Measurements from ENCODE around the gene ZFP14.
A peak's percentile ranks its signal among the peaks of the same experiment; 100 is the strongest.

The ZFP14 gene

DNA sequence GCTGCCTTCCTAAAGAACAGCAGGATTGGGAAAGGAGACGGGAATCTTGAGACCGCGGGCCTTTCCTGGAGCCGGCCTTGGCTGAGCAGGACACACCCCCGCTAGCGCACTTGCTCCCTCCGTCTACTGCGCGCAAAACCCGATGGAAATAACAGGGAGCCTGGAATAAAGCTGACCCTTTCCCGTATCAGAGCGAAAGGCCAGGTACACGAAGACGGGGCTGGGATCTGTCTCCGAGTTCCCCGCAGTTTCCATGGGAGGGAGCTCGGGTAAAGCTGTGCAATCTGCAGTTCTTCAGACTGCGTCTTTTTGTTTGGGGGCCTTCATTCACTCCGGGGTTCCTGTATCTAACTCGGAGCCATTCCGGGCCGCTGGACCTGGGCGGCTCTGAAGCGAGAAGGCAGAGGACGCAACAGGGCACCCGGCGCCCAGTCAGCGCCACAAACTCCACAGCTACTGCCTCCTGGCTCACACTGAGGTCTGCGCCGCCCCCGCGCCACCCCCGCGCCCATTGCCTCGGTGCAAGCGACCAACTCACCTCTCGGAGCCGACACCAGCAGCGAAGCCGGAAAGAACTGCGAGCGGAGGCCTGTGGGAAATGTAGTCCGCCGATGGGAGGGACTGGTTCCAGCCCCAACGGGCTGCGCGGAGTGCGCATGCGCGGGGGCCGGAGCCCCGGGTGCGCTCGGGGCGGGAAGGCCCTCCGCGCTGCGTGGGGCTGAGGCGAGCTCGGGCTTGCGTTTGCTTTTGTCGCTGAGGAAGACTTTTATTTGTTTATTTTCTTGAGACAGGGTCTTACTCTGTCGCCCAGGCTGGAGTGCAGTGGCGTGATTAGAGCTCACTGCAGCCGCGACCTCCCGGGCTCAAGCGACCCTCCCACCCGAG, at the start of gene ZFP14:
Gene ZFP14, minus strand, starts transcription at position 577 of the 885 bp plus-strand sequence. CDS start 11,309 bp downstream, outside the sequence.
- peak; percentile 47 for DNase-seq

DNA sequence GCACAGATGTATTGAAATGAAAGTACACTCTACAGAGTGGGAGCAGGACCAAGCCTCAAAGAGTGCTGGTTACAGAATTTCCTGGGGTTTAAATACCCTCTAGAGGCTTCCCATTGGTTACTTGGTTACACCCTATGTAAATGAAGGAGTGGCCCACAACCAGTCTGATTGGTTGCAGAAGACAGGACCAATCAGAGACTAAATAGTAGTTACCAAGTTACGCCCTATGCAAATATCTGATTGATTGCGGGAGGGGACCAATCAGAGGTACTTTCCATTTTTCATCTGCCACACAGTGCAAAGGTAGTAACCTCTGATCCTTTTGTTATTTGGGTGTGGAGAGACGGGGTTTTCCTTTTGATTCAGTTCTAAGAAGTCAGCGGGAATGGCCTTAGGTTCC, 44.9 kb upstream of the ZFP14 start:
- DNase-seq = no peak

DNA sequence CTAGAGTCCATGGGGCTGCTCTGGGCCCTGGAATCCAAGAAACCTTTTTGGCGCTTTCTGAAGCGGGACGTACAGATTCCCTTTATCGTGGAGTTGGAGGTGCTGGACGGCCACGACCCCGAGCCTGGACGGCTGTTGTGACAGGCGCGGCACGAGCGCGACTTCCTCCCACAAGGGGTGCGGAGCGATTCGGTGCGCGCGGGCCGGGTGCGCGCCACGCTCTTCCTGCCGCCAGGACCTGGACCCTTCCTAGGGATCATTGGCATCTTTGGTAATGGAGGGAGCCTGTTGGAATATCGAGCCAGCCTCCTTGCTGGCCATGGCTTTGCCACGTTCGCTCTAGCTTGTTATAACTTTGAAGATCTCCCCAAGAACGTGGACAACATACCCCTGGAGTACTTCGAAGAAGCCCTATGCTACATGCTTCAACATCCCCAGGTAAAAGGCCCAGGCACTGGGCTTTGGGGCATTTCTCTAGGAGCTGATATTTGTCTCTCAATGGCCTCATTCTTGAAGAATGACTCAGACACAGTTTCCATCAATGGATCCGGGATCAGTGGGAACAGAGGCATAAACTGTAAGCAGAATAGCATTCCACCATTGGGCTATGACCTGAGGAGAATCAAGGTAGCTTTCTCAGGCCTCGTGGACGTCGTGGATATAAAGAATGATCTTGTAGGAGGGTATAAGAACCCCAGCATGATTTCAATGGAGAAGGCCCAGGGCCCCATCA, 42.9 kb upstream of the ZFP14 start:
- no peak for DNase-seq

DNA sequence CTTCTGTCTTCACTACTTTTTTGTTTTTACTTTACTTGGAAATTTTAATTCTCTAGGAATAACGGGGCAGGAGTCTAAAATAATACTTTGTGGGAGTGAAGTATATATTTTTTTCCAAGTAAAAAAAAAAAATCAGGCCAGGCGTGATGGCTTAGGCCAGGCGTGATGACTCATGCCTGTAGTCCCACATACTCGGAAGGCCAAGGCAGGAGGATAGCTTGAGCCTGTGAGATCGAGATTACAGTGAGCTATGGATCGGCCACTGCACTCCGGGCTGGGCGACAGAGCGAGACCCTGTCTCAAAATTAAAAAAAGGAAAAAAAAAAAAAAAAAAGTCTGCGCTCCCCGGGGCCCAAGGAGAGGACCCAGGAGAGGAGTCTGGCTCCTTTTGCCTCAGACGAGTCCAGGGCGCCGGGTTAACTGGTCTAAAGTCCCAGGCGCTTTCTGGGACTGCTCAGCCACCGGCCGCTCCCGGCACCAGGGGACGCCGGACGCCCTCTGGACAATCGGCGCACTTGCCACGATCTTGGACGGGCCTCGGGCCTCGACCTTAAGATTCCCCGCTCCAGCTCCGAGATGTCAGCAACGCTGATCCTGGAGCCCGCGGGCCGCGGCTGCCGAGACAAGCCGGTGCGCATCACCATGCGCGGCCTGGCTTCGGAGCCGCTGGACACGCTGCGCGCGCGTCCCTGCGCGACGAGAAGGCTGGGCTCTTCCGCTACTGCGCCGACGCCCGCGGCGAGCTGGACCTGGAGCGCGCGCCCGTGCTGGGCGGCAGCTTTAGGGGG, 42.2 kb upstream of the ZFP14 start:
- no peak for DNase-seq

DNA sequence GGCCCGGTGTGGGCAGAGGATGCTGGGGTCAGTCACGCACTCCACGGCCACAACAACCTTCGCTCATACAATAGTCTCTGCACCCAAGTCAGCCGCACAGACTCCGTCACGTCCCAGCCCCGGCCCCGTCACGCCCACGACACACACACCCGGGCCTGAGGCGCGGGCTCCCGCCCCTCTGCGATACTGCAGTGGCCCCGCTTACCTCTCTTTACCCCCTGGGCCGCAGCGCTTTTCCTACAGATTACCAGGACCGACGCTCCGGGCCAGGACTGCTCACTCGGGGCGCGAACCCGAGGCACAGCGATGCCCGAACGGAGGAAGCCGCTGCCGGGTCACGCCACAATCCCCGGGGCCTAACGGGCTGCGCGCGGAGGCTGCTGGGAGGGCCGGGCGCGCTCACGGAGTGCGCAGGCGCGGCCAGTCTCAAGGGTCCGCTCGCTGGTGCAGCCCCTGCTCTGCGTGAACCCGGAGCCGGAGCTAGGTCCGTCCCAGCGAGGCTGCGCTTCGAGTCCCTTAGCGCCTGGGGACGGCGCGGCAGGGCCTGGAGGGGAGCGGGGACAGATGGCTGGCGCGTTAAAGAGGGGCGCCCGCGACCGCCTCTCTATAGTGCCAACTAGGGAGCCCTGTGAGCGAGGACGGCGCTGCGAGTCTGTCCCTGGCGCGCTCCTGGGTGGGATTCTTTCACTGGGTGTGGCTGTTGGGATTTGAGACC, 39.4 kb upstream of the ZFP14 start, which contains the start of gene ZFP82:
Gene ZFP82, minus strand, starts transcription at position 358 of the 715 bp plus-strand sequence. CDS start 8,855 bp downstream, outside the sequence.
- no peak for DNase-seq

DNA sequence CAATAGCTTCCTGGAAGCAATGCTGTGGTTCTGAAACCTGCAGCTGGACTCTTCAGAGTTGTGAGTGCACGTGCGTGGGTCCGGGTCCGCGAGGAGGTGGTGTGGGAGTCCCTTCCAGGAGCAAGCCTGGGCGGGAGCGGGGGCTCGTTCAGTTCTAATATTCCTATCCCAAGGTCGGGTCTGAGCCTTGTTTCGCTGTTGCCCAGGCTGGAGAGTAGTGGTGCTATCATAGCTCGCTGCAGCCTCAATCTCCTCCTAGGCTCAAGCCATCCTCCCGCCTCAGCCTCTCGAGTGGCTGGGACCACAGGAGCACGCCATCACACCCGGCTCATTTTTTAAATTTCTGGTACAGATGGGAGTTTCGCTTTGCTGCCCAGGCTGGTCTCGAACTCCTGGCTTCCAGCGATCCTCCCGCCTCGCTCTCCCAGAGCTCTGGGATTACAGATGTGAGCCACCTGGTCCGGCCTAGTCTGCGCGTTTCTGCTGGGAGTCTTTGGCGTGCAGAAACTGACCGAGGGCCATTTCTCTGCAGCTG, 38.8 kb upstream of the ZFP14 start:
- no peak for DNase-seq

DNA sequence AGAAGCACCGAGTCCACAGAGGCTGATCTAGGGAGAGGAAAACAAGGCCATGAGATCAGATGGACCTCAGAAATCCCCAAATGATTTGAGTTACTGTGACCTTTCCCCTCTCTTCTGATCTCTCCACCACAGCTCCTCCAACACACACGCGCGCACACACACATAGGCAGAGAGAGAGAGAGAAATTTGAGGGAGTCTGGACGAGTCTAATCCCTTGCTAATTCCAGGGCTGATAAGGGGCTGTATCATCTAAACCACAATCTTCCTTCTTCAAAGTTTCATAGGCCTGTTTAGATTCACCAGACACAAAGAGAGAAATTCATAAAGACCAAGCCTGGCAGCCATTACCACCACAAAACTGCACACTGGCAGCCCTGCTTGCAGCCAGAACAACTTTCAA, 30.8 kb upstream of the ZFP14 start:
- DNase-seq = no peak

DNA sequence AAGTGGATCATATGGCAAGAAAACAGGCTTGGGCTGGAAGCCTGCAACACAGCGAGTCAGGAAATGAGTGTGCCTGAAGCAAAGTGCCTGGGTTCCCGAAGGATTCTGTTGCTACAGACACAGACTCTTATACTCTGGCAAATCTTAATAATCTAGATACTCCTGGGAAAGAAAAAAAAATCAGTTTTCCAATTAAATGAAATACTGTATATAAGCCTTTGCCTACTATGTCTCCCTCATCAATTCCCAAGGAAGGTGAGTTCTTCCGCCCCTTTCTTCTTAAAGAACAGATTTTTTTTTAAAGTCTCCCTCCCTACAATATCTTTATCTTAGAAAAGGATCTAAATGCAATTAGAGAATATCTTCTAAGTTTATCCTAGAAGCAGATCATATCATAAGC, 29.1 kb upstream of the ZFP14 start:
- DNase-seq = no peak

DNA sequence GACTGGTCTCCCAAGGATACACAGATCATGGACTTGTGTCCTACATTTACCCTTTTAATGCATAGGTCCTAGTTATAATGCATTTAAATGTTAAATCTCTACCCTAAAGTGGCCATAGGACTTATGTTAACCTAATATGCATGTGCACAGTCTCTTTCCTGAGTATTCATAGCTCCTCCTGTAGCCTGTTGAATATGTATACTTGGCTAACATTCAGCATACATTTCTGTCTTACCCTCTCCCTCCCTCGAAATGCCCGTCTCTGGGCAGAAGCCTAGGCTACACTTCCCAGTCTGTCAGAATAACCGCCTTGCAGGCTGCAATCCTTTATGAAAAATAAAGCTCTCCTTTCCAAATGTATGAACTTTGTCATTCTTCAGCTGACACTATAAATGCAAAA, 25.5 kb upstream of the ZFP14 start:
- no peak for DNase-seq

DNA sequence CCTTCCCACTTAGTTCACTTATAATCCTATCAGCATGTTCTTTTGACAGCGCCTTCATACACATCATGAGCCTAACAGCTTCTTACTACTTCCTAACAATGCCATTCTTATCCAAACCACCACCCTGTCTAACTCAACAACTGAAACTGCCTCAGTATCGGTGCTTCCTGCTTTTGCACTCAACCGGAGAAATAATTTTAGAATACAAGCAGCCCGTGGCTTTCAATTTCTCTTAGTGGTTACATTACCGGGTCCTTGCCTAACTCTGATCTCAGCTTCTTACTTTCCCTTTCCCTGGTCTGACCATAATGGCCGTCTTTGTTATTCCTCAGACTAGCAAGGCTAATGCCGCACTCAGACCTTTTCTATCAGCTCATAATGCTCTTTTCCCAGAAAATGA, 22.5 kb upstream of the ZFP14 start:
- DNase-seq = no peak

DNA sequence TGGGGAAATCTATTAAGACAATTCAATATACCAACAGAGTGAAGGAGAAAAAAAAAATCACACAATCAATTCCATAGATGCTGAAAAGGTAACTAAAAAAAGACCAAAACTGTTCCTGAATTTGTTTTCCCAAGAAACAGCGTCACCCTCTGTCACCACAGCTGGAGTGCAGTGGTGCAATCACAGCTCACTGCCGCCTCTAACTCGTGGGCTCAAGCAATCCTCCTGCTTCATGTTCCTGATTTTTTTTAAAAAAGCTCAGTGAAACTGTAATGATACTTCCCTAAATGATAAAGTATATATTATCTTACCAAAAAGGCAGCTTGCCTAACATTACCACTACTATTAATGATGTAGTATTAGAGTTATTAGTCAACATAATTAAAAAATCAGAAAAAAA, 19.6 kb upstream of the ZFP14 start:
- DNase-seq = no peak

DNA sequence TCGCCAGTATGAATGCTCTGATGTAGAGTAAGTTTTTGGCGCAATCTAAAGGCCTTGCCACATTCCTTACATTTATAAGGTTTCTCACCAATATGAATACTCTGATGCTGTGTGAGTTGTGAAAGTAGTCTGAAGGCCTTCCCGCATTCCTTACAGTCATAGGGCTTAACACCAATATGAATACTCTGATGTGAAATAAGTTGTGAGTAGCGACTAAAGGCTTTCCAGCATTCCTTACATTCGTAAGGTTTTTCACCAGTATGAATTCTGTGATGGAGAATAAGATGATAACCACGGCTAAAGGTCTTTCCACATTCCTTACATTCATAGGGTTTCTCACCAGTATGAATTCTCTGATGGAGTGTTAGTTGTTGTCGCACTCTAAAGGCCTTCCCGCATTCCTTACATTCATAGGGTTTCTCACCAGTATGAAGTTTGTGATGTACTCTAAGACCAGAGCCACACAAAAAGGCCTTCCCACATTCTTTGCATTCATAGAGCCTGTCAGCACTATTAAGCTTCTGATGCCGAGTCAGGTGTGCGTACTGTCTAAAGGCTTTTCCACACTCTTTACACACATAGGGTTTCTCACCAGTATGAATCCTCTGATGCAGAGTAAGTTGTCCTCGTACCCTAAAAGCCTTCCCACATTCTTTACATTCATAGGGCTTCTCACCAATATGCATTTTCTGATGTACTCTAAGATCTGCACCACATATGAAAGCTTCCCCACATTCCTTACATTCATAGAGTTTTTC, 14.1 kb upstream of the ZFP14 start:
- DNase-seq = no peak

DNA sequence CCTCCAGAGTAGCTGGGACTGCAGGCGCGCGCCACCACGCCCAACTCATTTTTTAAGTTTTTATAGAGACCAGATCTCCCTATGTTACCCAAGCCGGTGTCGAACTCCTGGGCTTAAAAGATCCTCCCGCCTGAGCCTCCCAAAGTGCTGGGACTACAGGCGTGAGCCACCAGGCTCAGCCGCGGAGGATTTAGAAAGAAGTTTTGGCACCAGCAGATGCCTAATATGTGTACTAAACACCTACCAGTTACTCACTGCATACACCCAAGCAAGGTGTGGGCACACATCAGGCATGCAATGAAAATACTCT, 464 bp upstream of the ZFP14 start:
- no peak for DNase-seq

DNA sequence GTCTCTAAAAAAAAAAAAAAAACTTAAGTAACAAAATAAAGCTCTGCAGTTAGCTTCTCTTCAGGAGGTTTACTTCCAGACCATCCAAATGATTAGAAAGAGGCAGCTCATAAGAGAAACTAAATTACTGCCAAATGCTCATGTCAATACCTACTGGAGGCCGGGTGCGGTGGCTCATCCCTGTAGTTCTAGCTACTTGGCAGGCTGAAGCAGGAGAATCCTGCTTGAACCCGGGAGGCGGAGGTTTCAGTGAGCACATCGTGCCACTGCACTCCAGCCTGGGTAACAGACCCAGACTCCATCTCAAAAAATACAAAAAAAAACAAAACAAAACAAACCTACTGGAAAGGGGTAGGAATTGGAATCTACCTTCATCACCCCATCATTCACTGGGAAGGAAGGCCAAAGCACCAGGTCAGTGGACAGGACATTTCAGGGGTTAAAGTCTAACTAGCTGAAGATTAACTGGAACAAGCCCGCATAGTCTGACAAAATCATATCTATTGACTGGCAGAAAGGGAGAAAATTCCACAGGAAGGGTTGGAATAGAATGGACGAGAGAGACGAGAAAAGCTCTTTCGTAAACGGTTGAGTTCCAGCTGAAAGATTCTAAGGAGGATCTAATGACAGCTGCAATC, 1.3 kb downstream of the ZFP14 start:
- no peak for DNase-seq

DNA sequence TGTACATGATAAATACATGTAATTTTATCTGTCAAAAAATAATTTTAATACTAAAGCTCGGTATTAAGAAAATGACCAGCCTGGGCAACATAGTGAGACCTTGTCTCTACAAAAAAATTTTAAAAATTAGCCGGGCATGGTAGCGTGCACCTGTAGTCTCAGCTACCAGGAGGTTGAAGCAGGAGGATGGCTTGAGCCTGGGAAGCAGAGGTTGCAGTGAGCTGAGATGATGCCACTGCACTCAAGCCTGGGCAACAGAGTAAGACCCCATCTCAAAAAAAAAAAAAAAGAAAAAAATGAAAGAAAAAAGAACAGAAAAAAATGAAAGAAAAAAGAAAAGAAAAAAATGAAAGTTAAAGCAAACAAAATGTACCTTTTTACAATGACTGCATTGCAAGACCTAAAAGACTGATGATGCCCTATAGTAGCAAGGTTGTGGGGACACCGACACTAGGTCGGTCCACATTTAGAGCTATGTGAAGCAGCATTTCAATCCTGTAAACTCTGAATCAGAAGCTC, 5.3 kb downstream of the ZFP14 start:
- no peak for DNase-seq

DNA sequence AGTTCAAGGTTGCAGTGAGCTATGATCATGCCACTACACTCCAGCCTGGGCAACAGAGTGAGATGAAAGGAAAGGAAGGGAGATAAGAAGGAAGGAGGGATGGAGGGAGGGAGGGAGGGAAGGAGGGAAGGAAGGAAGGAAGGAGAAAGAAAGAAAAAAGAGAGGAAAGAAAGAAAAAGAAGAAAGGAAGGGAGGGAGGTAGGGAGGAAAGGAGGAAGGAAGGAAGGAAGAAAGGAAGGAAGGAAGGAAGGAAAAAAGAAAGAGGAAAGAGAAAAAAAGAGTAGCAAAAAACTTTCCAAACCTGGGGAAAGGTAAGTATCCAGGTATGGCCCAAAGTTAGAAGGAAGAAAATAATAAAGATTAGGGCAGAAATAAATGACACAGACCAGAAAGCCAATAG, 7.1 kb downstream of the ZFP14 start:
- DNase-seq = no peak

DNA sequence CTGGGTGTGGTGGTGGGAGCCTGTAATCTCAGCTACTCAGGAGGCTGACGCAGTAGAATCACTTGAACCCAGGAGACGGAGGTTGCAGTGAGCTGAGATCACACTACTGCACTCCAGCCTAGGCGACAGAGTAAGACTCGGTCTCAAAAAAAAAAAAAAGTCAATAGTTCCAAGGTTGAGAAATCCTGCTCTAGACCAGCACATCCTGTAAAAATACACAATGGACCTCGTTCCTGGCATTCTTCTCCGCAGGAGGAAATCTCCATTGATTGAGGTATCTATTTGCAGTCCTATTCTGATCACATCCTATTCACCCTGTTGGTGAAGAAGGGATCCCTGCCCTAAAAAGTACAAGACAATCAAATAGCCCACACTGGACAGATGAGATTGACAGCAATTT, 15.2 kb downstream of the ZFP14 start:
- DNase-seq = no peak

DNA sequence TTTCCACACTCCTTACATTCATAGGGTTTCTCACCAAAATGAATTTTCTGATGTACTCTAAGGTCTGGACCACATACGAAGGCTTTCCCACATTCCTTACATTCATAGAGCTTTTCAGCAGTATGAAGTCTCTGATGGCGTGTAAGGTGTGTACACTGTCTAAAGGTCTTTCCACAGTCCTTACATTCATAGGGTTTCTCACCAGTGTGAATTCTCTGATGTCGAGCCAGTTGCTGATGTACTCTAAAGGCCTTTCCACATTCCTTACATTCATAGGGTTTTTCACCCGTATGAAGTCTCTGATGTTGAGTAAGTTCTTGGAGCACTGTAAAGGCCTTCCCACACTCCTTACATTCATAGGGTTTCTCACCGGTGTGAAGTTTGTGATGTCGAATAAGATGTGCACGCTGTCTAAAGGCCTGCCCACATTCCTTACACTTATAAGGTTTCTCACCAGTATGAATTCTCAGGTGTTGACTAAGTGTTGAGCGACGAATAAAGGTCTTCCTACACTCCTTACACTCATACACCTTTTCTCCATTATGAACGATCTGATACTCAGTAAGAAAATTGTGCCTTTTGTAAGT, 38.1 kb downstream of the ZFP14 start:
- no peak for DNase-seq

DNA sequence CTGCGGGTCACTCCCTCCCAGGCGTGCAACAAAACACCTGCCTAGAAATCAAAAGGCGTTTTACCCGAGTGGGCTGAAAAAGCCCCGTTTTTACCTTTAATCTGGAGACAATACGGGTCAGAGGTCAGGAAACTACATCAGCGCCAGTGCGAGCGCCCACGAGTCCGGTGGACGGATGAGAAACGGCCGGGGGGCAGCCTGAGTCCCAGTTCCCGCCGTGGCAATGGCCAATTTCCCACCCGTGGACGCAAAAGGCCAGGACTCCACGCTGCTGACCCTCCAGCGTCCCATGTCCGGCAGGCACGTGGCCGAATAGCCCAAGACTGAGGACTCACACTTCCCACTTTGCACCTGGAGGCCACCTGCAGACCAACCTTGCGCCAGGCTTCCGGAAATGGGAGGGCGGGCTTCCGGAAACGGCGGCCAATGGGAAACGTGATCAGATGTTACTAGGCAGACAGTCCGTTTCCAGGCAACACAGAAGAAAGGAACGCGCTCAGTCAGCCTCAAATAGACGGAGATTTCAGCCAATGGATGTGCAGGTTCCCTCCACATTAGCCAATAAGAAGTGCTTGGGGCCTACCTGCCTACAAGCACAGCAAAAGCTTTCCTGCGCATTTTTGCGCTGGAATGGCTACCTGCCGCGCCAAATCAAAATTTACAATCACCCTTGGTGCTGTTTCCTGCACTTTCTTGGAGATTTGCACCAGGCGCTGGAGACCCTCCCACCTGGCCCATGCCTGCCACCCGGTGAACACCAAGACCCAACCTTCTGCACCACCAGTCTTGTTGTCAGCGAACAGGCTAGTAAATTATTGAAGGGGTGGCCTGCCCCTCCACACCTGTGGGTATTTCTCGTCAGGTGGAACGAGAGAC, 47.4 kb downstream of the ZFP14 start:
- no peak for DNase-seq

DNA sequence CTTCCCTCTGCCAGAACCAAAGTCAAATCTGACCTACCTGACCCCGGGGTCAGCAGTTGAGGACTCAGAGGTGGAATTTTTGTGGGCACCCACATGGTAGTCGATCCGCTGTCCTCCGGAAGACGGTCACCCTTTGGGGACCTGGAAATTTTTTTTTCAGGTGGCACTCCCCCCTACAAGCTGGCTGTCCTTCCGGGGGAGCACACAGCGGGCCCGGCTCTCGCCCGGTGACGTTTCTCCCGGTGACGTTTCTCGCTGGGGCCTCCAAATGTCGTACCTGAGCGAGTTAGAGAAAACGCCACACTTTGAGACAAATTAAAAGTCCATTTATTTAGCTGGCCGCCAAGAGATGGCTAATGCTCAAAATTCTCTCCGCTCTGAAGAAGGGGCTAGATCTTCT, 48.8 kb downstream of the ZFP14 start:
- DNase-seq = no peak
